Activated CD4-positive, alpha-beta T cell treated with anti-CD3 and anti-CD28 coated beads, Interleukin-2, amount 50 U/mL, for 16 hours (primary cell): ENCODE measurements around the gene ZMPSTE24.

Experiments
- DNase-seq: peaks from one replicate; pipeline ENCODE4 v3.0.0-alpha.2; 2020

ZMPSTE24 gene

DNA sequence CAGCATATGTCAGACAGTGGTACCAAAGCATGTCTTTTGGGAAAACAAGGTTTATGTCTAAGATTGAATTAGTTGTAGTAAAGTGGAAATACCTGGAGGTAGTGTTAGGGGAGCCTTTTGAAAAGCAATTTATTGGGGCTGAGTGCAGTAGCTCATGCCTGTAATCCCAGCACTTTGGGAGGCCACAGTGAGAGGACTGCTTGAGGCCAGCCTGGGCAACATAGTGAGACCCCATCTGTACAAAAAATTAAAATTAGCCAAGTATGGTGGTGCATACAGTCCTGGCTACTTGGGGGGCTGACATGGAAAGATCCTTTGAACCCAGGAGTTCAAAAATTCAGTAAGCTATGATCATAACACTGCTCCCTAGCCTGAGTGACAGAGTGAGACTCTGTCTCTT, 7.3 kb downstream of the ZMPSTE24 start:
- no peak for DNase-seq

DNA sequence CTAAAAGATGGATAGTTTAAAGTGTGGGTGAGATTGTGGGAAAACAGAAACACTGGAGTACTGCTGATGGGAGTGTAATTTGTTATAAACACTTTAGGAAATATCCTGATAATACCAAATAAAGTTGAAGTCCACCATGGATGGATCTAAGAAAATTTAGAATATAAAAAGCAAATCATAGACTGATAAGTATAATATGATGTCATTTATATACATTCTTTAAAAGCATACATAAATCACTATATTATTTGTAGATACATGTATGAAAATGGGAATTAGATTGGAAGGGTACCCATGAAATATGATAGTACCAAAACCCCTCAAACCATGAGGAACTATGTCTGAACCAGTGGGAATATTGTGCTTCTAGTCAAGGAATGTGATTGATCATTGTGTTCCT, 7.9 kb downstream of the ZMPSTE24 start:
- DNase-seq, result no peak

DNA sequence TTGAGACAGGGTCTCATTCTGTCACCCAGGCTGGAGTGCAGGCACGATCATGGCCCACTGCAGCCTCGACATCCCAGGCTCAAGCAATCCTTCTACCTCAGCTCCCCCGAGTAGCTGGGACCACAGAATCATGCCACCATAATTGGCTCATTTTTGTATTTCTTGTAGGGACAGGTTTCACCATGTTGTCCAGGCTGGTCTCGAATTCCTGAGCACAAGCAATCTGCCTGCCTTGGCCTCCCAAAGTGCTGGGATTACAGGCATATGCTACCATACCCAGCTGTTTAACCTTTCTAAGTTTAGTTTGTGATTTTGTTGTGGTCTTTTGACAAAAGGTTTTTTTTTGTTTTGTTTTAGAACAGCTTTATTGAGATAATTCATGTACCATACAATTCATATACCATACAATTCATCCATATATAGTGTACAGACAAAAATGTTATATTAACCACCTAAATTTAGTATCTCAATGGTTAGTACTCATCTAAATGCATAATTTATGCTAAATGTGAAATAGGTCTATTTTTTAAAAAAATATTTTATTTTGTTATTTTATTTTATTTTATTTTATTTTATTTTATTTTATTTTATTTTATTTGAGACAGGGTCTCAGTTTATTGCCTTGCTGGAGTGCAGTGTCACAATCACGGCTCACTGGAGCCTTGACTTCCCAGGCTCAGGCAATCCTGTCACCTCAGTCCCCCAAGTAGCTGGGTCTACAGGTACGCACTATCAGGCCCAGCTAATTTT, 8.9 kb downstream of the ZMPSTE24 start:
- no peak for DNase-seq

DNA sequence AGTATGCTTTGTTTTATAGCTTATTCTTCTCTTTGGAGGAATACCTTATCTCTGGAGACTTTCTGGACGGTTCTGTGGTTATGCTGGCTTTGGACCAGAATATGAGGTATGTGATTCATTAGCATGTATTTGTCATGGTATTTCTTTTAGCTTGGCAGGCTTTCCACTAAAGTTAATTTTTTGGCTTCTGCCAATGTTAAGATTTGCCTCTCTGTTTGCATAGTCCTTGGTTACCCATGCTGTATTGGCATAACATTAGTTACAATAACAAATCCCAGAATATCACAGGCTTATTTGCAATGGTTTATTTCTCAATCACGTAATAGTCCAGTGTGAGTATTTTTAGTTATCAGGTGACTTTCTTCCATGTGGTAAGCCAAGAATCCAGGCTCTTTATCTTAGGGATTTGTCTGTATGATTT, 9.7 kb downstream of the ZMPSTE24 start:
- DNase-seq, result no peak

DNA sequence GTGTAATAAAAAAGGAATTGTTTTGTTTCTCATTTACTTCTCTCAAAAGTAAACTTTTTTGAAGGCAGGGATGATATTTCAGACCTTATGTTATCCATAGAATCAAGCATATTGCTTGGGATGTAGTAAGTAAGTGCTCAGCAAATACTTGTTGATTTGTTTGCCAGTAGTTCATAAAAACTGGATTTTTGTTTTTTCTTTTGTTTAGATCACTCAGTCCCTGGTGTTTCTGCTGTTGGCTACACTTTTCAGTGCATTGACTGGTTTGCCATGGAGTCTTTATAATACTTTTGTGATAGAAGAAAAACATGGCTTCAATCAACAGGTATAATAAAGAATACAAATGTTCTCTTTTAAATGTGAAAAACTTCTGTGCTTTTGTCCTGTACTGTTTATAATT, 10.2 kb downstream of the ZMPSTE24 start:
- DNase-seq, result no peak

DNA sequence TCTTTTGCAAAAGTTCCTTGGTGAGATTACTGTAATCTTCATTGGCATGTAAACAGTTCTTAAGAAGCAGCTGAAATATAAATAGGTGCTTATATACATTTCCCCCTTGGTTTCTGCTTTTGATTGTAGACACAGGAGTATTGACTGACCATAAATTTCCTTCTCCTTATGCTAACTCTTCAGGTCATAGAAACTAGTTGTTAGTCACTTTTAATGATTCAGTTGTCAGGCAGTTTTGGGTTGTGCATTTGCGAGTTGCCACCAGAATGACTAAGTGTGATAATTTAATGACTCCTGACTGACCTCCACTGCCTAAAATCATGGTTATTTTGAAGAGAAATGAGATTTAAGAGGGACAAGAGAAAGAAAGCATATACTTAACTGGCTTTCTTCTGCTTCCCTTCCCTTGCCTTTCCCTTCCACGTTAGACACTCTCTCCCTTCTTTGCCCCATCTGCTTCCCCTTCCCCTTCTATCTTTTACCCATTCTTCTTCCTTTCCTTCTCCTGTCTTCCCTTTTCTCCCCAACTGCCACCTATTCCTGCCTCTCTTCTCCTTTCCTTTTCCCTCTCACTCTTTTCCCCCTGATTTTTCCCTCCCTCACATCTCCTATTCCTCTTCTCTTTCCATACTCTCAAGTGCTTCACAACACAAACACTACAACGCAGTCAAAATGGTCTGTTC, 12.3 kb downstream of the ZMPSTE24 start:
- DNase-seq, result peak; percentile 71

DNA sequence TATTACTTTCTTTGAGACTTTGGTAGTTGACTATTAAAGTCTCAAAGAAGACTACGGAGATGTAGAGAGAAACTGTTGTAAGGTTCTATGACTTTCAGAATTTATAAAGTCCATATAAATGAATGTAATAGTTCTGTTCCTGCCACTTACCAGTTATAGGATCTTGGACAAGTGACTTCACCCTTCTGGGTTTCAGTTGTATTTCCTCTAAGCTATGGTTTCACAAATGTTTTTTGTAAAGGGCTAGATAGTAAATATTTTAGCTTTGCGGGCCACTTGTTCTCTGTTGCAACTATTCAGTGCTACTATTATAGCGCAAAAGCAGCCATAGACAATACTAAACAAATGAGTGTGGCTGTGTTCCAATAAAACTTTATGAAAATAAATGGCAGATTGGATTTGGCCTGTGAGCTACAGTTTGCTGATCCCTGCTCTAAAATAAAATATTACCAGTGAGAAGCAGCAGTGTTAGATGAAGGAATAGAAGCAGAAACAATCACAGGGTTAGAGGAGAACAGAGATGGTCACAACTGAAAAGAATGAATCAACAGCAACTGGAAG, 14.7 kb downstream of the ZMPSTE24 start:
- DNase-seq, result no peak

DNA sequence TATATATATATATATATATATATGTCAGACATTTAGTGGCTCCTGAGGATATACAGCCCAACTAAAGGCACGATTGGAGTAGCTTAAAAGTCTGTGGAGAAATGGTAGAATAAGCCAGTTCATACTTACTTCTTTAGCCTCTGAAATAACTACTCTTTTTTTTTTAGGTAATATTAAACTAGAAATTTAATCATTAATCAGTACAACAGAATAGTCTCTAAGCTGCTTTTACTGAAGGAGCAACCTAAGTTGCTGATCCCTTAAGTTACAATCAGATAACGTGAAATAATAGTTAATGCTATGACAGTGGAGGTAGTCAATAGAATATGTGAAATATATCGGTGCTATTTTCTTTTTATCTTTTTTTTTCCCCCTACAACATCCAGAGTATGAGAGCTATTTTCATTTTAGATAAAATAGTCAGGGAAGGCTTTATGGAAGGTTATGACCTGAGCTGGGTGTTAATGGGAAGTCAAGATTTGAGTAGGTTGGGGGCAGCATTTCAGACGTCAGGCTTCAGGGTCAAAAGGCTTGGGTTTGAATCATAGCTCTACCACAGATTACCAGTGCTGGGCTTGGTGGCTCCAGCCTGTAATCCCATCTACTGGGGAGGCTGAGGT, 15.6 kb downstream of the ZMPSTE24 start:
- no peak for DNase-seq

DNA sequence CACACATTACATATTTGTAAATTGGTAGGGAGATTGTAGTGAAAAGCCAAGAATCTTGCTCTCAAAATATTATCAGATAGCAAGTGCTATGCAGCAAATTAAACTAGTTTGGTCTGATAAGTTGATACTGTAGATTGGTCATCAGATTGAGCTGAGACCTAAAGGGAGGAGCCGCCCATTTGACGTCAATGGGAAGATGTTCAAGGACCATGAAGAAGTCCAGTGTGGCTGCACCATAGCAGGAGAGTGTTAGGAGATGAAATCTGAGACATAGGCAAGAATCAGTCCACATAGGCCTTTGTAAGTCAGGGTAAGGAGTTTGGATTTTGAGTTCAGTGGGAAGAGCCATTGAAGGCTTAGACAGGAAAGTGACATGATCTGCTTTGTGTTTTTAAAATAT, 16.3 kb downstream of the ZMPSTE24 start:
- DNase-seq, result no peak

DNA sequence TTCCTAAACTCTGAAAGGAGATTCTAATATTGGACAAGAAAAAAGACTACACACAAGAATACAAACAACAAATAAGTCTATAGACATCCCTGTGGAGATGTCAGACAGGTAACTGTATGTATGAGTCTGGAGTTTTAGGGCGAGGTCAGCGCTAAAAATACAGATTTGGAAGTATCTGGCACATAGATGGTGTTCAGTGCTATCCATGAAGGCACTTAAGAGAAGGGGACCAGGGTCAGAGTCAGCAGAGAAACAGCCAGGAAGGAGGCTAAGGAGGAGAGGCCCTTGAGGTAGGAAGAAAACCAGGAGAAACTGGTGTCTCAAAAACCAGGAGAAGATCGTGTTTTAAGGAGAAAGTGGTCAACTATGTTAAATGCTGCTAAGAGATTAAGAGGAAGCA, 18.1 kb downstream of the ZMPSTE24 start:
- DNase-seq, result no peak

DNA sequence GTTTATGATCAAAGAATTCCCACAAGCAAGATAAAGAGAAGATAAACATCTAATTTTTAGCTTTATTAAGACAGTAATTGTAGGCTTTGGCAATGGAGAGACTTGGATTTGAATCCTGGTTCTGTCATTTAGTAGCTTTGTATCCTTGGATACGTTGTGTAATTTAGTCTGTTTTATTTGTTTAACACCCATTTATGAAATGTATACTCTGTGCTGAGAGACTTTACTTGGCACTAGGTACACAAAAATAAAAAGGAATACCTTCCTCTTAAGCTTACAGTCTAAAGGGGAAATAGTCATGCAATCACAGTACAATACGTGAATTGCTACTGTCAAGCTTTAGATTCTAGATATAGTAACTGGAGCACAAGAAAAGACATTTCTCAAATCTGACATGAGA, 23.8 kb downstream of the ZMPSTE24 start:
- DNase-seq, result no peak

DNA sequence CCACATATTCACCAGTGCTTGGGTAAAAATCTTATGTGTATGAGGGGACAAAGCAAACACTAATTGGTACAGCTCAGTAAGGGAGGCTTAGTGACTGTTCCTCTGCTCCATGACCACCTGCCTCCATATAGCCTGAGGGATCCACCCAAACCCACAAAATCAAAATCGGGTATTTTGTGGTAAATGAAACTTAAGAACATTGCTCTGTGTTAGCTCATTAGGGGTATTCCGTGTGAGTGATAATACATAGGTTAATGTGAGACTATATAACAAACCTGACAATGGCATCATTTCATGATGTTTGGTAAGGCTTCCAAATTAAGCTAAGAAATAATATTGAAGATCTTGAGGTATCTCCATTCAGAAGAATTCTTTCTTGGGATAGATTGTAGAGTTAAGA, 33.3 kb downstream of the ZMPSTE24 start:
- no peak for DNase-seq

DNA sequence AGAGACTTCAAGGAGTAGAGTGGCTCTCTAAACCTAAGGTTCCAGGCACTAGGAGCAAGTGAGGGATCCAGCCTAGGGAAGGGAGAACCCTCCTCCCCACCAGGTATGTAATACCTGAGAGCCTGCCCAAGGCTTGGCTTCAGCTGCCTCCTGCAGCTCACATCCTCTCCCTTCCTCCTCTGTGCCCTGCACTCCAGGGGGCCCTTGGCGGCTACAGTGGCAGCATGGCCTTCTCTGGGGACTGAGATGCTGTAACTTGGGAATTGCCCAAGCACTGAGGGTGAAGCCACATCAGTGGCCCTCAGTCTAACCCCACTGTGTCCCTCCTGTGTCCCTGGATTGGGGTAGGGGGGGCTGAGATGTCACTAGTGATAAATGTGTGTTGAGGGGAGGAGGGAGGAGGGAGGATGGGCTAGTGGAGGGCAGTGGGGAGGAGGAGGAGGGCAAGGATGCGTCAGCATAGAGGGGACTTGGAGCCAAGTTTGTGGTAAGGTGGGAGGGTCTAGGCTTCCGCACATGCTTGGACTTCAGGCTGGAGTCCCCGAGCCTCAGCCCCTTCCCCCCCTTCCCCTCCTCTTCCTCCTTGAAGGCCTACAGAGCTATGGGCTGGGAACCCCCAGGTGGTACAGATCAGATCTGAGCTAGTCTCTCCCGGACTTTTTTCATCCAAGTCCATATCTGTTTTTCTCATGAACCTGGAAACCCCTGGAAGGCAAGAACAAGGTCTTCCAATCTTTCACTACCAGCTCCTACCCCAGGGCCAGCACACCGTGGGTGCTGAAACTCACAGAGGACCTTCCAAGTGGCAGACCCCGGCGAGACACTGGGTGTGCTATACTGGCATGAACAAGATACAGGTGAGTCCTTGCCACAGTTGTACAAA, 41.6 kb downstream of the ZMPSTE24 start:
- no peak for DNase-seq

DNA sequence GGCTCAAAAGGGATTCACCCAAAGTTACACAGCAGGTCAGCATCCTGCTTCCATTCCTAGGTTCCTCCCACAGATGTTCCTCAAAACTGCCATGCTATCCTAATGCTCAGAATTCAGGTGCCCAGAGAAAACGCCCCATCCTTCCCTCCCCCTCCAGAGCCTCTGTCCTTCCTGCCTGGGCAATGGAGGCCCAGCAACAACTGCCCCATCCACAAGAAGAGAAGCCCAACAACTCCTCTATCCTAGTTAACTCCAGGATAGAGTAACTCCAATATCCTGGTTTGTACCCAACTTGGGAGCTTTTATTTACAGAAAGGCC, 42.2 kb downstream of the ZMPSTE24 start:
- no peak for DNase-seq

DNA sequence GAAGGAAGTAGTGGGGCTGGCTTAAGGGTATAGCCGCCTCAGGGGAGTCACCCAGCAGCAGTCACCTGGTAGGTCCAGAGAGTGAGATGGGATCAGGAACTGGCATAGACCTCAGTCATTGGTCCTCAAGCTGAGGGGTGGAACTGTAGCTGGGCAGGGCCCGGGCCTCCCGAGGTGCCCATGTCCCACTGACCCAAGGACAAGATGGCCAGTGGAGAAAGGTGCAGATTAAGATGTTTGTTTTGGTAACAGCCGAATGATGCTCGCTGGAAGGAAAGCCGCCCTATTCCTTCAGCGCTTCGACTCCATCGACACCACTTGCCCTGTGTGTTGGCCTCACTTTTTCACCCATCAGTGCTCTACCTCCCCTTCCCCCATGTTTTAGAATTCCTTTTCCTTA, 42.6 kb downstream of the ZMPSTE24 start:
- DNase-seq, result no peak

DNA sequence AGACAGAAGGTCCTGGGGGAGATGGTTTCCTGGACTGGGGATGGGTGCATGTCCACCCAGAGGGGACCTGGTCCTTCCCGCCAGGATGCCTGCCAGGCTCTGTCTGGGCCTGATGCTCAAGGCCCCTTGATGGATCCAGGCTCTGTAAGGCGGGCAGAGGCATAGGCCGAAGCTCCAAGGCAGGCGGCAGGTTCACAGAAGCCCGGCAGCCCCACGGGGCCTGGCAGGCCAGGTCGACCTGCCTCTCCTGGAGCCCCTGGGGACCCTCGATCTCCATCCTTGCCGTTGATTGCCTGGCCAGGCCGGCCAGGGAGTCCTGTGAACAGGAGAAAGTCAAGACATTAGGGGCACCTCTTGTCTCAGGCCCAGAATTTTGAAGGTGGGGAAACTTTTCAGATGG, 43.0 kb downstream of the ZMPSTE24 start:
- DNase-seq, result no peak

DNA sequence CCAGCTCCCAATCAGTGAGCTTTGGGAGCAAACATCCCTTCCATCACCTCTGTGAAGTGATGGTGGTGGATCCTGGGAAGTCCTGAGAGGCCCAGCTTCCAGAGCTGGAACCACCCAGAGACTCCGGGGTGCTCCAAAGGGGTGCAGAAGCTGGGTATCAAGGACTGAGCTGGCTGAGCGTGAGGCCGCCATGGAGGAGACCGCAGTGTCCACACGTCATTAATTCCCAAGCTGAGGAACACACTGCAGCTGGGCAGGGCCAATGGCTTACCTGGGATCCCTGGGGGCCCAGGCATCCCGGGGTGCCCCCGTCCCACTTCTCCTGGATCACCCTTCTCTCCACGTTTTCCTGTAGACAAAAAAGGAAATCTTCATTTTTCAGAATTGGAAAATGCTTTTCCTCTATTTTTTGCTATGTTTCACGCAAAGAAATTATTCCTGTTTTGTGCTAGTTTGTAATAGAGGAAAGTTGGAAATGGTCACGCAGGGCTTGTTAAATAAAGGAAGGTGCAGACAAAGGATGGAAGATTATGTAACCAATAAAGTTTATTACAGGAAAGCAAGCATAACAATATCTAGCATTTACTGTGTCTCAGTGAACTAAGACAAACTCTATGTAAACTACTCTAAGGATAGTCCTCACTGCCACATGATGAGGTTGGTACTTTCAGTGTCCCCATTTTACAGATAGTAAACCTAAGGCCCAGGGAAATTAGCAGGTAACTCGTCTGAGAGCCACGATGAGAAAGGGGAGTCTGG, 43.7 kb downstream of the ZMPSTE24 start:
- DNase-seq, result no peak

DNA sequence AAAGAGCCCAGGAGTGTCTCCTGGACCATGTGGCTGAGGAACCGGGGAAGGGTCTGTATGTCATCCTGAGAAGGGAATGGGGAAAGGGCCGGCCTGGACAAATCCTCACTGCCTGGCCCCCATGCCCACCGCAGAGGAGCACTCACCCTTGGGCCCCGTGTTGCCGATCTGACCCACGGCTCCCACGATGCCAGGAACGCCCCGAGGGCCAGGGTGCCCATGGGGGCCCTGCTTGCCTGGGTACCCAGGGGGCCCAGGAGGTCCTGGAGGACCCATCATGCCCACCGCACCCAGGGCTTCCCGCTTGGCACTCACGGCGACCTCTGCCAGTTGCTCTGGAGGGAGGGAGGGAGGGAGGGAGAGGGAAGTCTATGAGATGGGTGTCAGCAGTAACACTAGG, 44.4 kb downstream of the ZMPSTE24 start:
- DNase-seq, result no peak

DNA sequence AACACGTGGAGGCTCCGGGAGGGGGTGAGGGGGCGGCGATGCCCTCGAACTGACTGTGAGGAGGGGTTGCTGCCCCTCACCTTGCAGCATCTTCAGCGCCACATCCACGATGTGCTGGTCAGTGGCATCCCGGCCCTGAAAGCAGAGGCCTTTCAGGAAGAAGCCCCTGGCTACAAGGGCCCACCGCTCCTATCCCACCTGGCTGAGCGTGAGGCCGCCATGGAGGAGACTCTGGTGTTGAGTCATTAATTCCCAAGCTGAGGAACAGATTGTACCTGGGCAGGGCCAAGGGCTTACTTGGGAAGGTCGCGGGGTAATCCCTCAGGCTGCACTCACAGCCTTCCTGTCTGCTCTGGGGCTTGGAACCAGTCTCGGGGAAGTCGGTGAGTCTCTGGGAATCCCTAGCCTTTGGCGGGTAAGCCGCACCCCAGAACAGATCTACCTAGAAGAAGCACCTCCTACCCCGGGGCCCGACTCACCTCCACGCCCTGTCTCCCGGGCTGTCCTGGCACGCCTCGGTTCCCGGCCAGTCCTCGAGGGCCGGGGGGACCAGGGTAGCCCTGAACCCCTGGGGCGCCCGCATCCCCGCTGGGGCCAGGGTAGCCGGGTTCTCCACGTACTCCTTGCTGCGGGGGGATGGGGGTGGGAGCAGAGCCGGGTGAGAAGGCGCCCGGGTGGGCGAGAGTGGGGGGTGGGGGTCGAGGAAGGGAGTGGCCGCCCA, 45.2 kb downstream of the ZMPSTE24 start:
- DNase-seq, result no peak

DNA sequence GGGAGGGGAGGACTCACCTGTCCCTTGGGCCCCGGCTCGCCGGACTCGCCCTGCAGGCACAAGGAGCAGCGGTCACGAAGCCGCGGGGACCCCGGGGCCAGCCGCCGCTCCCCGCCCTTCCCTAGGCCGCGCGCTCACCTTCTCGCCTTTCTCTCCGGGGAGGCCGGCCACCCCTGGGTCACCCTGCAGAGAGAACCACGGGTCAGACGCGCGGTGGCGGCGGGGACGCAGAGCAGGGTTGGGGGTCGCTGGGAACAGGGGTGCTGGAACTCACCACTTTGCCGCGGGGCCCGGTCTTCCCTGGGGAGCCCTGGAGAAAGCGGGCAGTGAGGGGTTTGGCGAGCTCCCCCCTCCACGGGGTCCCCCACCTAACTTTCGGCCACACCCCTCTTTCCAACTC, 45.8 kb downstream of the ZMPSTE24 start:
- DNase-seq, result no peak

DNA sequence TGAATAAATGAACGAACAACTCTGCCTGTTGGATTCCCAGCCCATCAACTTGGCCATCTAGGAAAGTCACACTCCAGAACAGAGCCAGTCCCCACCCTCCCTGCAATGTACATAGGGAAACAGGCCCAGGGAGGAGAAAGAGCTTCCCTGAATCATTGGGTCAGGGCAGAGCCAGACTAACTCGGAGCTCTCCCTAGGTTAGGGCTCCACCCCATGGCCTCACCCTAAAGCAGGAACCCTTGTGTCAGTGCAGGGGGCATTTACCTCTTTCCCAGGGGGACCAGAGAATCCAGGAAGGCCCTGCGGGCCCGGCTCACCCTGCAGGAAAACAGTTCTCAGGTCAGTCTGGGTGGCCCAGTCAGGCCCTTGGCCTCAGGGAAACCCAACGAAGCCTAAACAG, 47.4 kb downstream of the ZMPSTE24 start:
- DNase-seq, result peak; percentile 23

DNA sequence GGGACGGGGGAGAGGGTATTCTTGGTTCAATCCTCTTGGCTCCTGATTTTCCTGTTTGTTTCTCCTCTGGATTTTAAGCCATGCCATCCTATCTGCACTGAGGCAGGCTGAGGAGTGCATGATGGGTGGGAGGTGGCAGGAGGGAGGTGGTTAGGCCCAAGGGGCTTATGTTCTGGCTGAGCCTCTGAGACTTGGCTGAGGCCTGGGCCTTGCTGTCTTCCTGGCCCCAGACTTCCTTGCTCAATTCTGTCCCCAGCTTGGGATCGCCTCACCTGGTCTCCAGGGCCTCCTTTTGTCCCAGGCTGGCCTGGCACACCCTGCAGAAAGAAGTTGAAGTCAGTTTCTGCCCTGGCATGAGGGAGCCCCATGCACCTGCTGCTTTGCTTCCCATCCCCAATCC, 47.8 kb downstream of the ZMPSTE24 start:
- no peak for DNase-seq
